ENCODE results near the gene DUSP16.
"Not testable (repeated sequence)": the region's sequence is repeated elsewhere in the genome, so short reads cannot be mapped to it uniquely, and the experiment has no call there.

DUSP16 gene

DNA sequence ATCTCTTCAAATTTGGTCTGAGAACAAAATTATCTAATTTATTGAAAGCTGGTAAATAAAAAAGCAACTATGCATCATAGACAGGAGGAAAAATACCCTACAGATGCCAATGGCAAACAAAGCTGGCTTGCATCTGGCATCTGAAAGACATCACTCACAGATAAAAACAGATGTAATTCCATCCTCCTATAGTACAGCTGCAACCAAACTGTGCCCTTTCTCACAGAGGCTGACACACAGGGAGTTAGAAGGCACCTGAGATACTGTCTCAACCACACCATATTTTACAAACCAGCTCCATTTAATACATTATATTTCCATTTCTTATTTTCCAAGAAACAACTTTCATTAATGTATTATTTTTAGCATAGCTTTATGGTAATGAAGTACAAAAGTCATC is 39.4 kb downstream of the DUSP16 start:
- ChIA-PET POLR2A (ENCODE audit: low non-redundant PET) (no interaction called here), CTCF (interaction anchor here (0.6 kb wide), 1 partner anchor 21 kb away, joined by 3 read pairs; no protein-coding TSS in a partner anchor)
- TF ChIP-seq, protein P1, sequence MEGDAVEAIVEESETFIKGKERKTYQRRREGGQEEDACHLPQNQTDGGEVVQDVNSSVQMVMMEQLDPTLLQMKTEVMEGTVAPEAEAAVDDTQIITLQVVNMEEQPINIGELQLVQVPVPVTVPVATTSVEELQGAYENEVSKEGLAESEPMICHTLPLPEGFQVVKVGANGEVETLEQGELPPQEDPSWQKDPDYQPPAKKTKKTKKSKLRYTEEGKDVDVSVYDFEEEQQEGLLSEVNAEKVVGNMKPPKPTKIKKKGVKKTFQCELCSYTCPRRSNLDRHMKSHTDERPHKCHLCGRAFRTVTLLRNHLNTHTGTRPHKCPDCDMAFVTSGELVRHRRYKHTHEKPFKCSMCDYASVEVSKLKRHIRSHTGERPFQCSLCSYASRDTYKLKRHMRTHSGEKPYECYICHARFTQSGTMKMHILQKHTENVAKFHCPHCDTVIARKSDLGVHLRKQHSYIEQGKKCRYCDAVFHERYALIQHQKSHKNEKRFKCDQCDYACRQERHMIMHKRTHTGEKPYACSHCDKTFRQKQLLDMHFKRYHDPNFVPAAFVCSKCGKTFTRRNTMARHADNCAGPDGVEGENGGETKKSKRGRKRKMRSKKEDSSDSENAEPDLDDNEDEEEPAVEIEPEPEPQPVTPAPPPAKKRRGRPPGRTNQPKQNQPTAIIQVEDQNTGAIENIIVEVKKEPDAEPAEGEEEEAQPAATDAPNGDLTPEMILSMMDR (conservative IDR thresholded peaks at IDR 0.05; ENCODE audit: low read depth): no peak
- DNase-seq (ENCODE audit: low spot score): no peak
- no peak overlapping the region for H3K27ac ChIP-seq

DNA sequence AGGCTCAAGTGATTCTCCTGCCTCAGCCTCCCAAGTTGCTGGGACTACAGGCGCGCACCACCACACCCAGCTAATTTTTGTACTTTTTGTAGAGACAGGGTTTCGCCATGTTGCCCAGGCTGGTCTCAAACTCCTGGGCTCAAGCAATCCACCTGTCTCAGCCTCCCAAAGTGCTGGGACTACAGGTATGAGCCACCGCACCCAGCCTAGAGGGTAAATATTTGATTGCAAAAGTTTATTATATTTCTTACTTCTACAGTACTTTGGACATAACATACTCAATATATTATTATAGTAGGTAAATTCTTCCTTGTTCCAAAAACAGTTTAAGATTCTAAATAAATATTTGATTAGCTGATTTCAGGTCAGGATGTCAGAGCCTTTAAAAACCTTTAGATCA is 40.0 kb downstream of the DUSP16 start:
- POLR2A ChIA-PET (ENCODE audit: low non-redundant PET): not testable (repeated sequence)

DNA sequence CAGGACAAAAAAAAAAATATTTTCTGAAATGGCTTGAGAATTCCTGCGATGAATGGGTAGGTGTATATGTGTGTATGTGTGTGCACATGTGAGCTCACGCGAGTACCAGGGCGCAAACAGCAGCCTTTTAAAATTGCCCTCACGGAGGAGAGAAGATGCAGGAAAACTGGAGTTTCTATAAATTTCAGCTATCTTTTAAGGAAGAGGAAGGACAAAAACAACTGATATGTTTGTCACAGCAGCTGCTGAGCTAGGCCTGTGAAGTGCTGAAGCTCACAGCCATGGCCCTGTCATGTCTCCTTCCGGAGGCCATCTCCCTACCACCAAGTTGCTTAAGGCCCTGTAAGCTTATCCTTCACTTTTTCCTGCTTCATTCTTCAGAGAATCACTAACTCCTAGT is 40.8 kb downstream of the DUSP16 start:
- ChIA-PET CTCF (interaction anchor here (0.6 kb wide), 1 partner anchor 201 kb away, joined by 4 read pairs; no protein-coding TSS in a partner anchor), POLR2A (ENCODE audit: low non-redundant PET) (no interaction called here)
- TF ChIP-seq, protein P1 (conservative IDR thresholded peaks at IDR 0.05; ENCODE audit: low read depth): no peak
- DNase-seq (ENCODE audit: low spot score): no peak
- no peak overlapping the region for H3K27ac ChIP-seq

More for the DNA sequence above, 40.0 kb downstream of the DUSP16 start:
- CTCF ChIA-PET: interaction anchor here (0.6 kb wide), 1 partner anchor 200 kb away, joined by 4 read pairs; no protein-coding TSS in a partner anchor
- H3K27ac ChIP-seq; DNase-seq (ENCODE audit: low spot score): not testable (repeated sequence)

DNA sequence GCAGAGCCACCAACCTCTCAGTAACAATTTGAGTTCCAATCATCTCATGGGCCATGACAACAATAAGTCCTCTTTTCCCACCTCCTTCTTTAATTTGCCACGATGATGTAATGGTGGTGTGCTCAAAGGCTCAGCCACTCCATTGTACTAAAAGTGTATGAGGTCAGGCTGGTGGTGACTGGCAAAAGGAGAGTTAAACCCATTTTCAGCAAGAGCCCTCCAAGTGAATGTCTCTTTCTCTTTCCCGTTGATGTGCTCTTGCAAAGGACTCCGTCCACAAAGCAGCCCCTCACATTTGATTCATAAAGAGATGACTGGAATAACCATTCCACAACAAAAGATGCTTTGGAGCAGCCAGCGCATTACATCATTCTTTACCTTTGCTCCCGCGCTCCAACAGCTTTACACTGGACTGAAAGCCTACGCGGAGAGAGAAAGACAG is 41.6 kb downstream of the DUSP16 start:
- DNase-seq (ENCODE audit: low spot score): no peak
- no peak overlapping the region for H3K27ac ChIP-seq
- TF ChIP-seq, protein P1 (conservative IDR thresholded peaks at IDR 0.05; ENCODE audit: low read depth): no peak
- CTCF ChIA-PET: no interaction called here
- POLR2A ChIA-PET (ENCODE audit: low non-redundant PET): no interaction called here

DNA sequence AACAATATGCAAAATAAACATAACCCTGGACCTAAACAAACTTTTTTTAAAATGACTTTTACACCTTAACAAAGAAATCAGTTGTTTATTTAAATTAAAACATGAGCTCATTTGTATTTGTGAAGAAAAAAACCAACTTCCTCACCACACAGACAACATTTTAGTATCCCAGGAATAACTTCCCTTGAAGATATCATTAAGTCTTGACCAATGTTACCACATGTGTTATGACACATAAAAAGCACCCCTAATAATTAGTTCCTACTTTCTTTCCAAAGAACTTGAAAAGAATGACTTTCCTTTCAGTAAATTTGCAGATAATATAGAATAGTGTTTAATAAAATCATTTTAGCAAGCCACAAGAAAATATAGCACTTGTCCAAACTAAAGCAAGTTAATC is 42.4 kb downstream of the DUSP16 start:
- CTCF ChIA-PET: interaction anchor here (0.7 to 1.1 kb wide), 2 partner anchors 37 to 181 kb away, joined by 3 read pairs; no protein-coding TSS in a partner anchor
- TF ChIP-seq, protein P1 (conservative IDR thresholded peaks at IDR 0.05; ENCODE audit: low read depth): no peak
- POLR2A ChIA-PET (ENCODE audit: low non-redundant PET): no interaction called here
- H3K27ac ChIP-seq: no peak overlapping the region
- no peak for DNase-seq (ENCODE audit: low spot score)

DNA sequence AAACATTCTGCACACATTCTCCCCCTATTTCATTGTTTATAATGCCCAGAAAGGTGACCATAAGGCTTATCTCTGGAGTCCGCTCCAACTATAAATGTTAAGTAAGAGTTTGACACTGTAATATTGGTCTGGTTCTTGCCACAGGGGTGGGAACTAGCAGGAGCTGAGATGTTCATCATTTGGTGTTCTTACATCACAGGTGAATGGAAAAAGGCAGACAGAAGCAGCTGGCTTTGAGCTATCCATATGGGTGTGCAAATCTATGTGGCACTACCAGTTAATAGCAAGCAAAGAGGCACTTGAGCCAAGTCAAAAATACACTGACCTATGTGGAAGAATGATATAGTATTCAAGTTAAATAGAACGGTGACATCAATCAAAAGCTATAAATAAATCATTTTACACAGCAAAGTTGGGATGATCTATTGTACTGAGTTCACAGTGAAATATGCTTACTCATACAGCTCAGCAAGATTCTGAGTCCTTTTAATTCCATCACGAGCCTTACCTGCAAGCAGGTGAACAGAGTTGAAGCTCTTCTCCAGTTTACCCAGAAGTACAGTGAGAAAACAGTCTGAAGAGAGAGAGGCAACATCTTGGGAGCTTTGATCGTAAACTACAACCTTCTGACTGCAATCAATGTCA is 43.2 kb downstream of the DUSP16 start:
- ChIA-PET POLR2A (ENCODE audit: low non-redundant PET) (no interaction called here), CTCF (interaction anchor here (0.6 to 1.1 kb wide), 2 partner anchors 36 to 80 kb away, joined by 3 read pairs; no protein-coding TSS in a partner anchor)
- DNase-seq (ENCODE audit: low spot score): no peak
- TF ChIP-seq, protein P1 (conservative IDR thresholded peaks at IDR 0.05; ENCODE audit: low read depth): no peak
- no peak overlapping the region for H3K27ac ChIP-seq

DNA sequence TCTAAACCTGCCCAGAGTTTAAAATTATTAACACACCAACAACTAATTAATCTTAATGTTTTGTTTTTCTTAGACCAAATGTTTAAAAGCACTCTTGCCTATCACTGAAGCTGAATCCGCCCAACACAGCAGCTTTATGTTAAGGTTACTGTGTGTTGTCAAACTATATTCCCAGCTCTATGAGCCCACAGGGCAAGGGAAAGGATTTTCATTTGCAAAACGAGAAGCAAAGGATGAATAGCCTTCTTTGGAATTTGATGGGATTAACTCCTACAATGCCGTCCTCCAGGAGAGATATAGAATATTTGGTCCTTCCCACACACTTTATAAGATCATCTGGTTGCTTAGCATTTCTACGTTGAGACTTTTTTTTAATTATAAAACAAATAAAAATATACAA is 43.7 kb downstream of the DUSP16 start:
- no peak for DNase-seq (ENCODE audit: low spot score)
- ChIA-PET POLR2A (ENCODE audit: low non-redundant PET) (no interaction called here), CTCF (interaction anchor here (0.6 kb wide), 1 partner anchor 80 kb away, joined by 3 read pairs; no protein-coding TSS in a partner anchor)
- TF ChIP-seq, protein P1 (conservative IDR thresholded peaks at IDR 0.05; ENCODE audit: low read depth): no peak
- no peak overlapping the region for H3K27ac ChIP-seq
